SK-N-SH (cell line): ENCODE results near the gene KLHDC9.

Experiments used
- POLR2AphosphoS5 ChIP-seq: IDR thresholded peaks from 2 replicates; pipeline ENCODE4 v1.6.1; 2012; ENCODE audit warnings: low read depth, low read length
- RAD21 ChIP-seq: IDR thresholded peaks from 2 replicates; pipeline ENCODE4 v1.6.1; 2012; ENCODE audit warnings: mild to moderate bottlenecking, low read length
- REST ChIP-seq: IDR thresholded peaks from 2 replicates; pipeline ENCODE4 v1.6.1; 2012; ENCODE audit warnings: mild to moderate bottlenecking, low read depth, low read length, moderate library complexity
- RXRA ChIP-seq: IDR thresholded peaks from 2 replicates; pipeline ENCODE4 v1.4.0; 2012; ENCODE audit warnings: low read depth, mild to moderate bottlenecking, borderline replicate concordance
- SMC3 ChIP-seq: IDR thresholded peaks from 2 replicates; pipeline ENCODE4 v1.6.1; 2012; ENCODE audit warnings: low read depth, low read length, improper control_type of control experiment
- TAF1 ChIP-seq: IDR thresholded peaks from 2 replicates; pipeline ENCODE4 v1.6.1; 2012; ENCODE audit warnings: low read depth, mild to moderate bottlenecking, low read length, moderate library complexity, borderline replicate concordance
- USF1 ChIP-seq: IDR thresholded peaks from 2 replicates; pipeline ENCODE4 v1.4.0; 2012; ENCODE audit warnings: low read depth, borderline replicate concordance

GRCh38 chr1:161069731-161070270 is 28.4 kb upstream of the KLHDC9 start, which contains the start of gene ARHGAP30:
- TF ChIP-seq REST (no peak), RAD21 (no peak), RXRA (no peak), TAF1 (no peak), USF1 (no peak), POLR2AphosphoS5 (no peak), SMC3 (no peak)
